Endothelial cell of umbilical vein (primary cell): ENCODE results near the gene MMS19.

ENCODE experiments used
- CTCF ChIP-seq, 2 donors: IDR thresholded peaks; 1 replicate in 1 of 2; 2 replicates in 1 of 2; pipeline ENCODE4 v1.5.1; 2011; ENCODE audit warnings: low read length in 2 of 2, mild to moderate bottlenecking in 2 of 2, moderate library complexity in 2 of 2, control low read depth in 1 of 2, inconsistent platforms in 1 of 2, low read depth in 1 of 2; ENCODE audit not compliant: insufficient read depth in 1 of 2; ENCODE audit errors: extremely low read depth in 1 of 2
- EZH2 ChIP-seq: IDR thresholded peaks from 2 replicates; pipeline ENCODE4 v1.6.1; 2012; ENCODE audit warnings: borderline replicate concordance, low read depth, mild to moderate bottlenecking, moderate library complexity, low read length, inconsistent platforms; ENCODE audit not compliant: severe bottlenecking
- MAX ChIP-seq: IDR thresholded peaks from 2 replicates; pipeline ENCODE4 v1.6.1; 2011; ENCODE audit not compliant: insufficient read depth, insufficient read length
- MYC ChIP-seq: IDR thresholded peaks from one replicate; pipeline ENCODE4 v1.6.1; 2011; ENCODE audit warnings: mild to moderate bottlenecking, low read depth, low read length
- POLR2AphosphoS5 ChIP-seq: IDR thresholded peaks from 2 replicates; pipeline ENCODE4 v1.6.1; 2012; ENCODE audit warnings: low read depth, mild to moderate bottlenecking, control low read depth, low read length, moderate library complexity; ENCODE audit not compliant: insufficient read depth

- no peak for TF ChIP-seq EZH2
- no peak for TF ChIP-seq POLR2AphosphoS5
- TF ChIP-seq MAX = no peak
- no peak for TF ChIP-seq MYC
- no peak for TF ChIP-seq CTCF (IDR thresholded peaks at IDR 0.05; ENCODE audit: extremely low read depth in 1 of 2, insufficient read depth in 1 of 2, low read depth in 1 of 2, low read length in 2 of 2)
These were observed 40.6 kb upstream of the MMS19 start for GRCh38 chr10:97538839-97539238.
